GM12878 (cell line): ENCODE results near the gene SCUBE2. TPM values are rescaled to one million over a fixed set of nuclear protein-coding genes. Genes with fewer than 3 reads are reported as not detected.

Experiments used
- ATAC-seq: fragments of 200-7000 bp; cut with Tn5 transposase; 3 replicates; pipeline ENCODE4 v1.9.1; 2020; ENCODE audit warnings: mild to moderate bottlenecking, moderate library complexity
- BruUV-seq: library from RNA; stranded (reverse); fragments of 400-500 nt; replicated peaks from 2 replicates; lab custom pipeline; 2021; lab: Mats Ljungman, UMichigan
- CTCF ChIA-PET: fragments of 300-600 bp; sonication (Branson Sonifier 250); formaldehyde crosslinking; extraction: SDS; loops from one replicate; lab custom pipeline; 2021; ENCODE audit warnings: inconsistent platforms; lab: Yijun Ruan, JAX
- POLR2A ChIA-PET: fragments of 350-600 bp; formaldehyde crosslinking; extraction: SDS; loops from one replicate; lab custom pipeline; 2021; ENCODE audit warnings: inconsistent platforms; lab: Charles Lee
- RAD21 ChIA-PET: fragments of 300-600 bp; sonication (Branson Sonifier 250); formaldehyde crosslinking; loops from one replicate; lab custom pipeline; 2023; ENCODE audit warnings: antibody characterized with exemption; ENCODE audit not compliant: unreplicated experiment; lab: Charles Lee
- SMC1A ChIA-PET: fragments of 300-600 bp; sonication (Branson Sonifier 250); formaldehyde crosslinking; loops from one replicate; lab custom pipeline; 2023; ENCODE audit not compliant: unreplicated experiment, uncharacterized antibody; lab: Charles Lee
- DNase-seq: peaks from one replicate; pipeline ENCODE4 v3.0.0-alpha.2; 2011; ENCODE audit warnings: low read depth, low spot score
- FAIRE-seq: peaks from 3 replicates; lab custom pipeline; 2011; peaks lifted over from hg19 to GRCh38; lab: Jason Lieb, UNC
- H2AFZ ChIP-seq: 2 replicates; pipeline ENCODE4 v1.6.0; 2011; ENCODE audit warnings: low read depth, low read length, control low read depth; ENCODE audit not compliant: control insufficient read depth
- H3K27ac ChIP-seq: 2 replicates; pipeline ENCODE4 v1.5.1; 2011; ENCODE audit warnings: control low read depth; ENCODE audit not compliant: control insufficient read depth, insufficient read depth
- H3K27me3 ChIP-seq, 2 experiments: replicated peaks in 1 of 2; 2 replicates each; pipeline versions ENCODE4 v1.6.0 to v1.6.1; 2011; ENCODE audit warnings: low read length in 1 of 2; ENCODE audit not compliant: control insufficient read depth in 2 of 2, insufficient read depth in 2 of 2
- H3K36me3 ChIP-seq, 2 experiments: 2 replicates each; pipeline ENCODE4 v1.5.1; 2011; ENCODE audit warnings: low read length in 1 of 2; ENCODE audit not compliant: control insufficient read depth in 2 of 2, insufficient read depth in 2 of 2
- H3K4me1 ChIP-seq: 2 replicates; pipeline ENCODE4 v1.6.1; 2011; ENCODE audit warnings: mild to moderate bottlenecking, low read length, moderate library complexity, mixed read lengths; ENCODE audit not compliant: control insufficient read depth, insufficient read depth
- H3K4me2 ChIP-seq: 2 replicates; pipeline ENCODE4 v1.6.0; 2011; ENCODE audit warnings: control low read depth; ENCODE audit not compliant: control insufficient read depth, insufficient read depth
- H3K4me3 ChIP-seq: fragments of 200-600 bp; sonication (generic); 2 replicates; pipeline ENCODE4 v1.5.1; 2016
- H3K79me2 ChIP-seq: 2 replicates; pipeline ENCODE4 v1.6.0; 2011; ENCODE audit warnings: low read length; ENCODE audit not compliant: control insufficient read depth, insufficient read depth
- H3K9ac ChIP-seq: 2 replicates; pipeline ENCODE4 v1.8.0; 2011; ENCODE audit warnings: low read length, control low read depth, mixed read lengths; ENCODE audit not compliant: control insufficient read depth, insufficient read depth
- H3K9me3 ChIP-seq: replicated peaks from 3 replicates; pipeline ENCODE4 v1.5.1; 2011; ENCODE audit warnings: mild to moderate bottlenecking, low read length; ENCODE audit not compliant: control insufficient read depth, insufficient read depth
- H4K20me1 ChIP-seq: 2 replicates; pipeline ENCODE4 v1.6.0; 2011; ENCODE audit not compliant: control insufficient read depth, insufficient read depth
- ASH2L ChIP-seq: fragments of 300-600, 200-600 bp; sonication (generic); IDR thresholded peaks from 2 replicates; pipeline ENCODE4 v1.6.1; 2017; ENCODE audit warnings: low read depth, mild to moderate bottlenecking, borderline replicate concordance
- BRCA1 ChIP-seq: IDR thresholded peaks from 2 replicates; pipeline ENCODE4 v1.6.1; 2011; ENCODE audit warnings: low read depth, low read length, improper control_type of control experiment
- CBX3 ChIP-seq: fragments of 200-600 bp; sonication (generic); IDR thresholded peaks from 2 replicates; pipeline ENCODE4 v1.6.1; 2016; ENCODE audit warnings: low read depth, borderline replicate concordance
- CTCF ChIP-seq, 3 experiments: IDR thresholded peaks in 2 of 3; conservative IDR thresholded peaks in 1 of 3; 2 replicates each; pipeline ENCODE4 v1.5.1; 2011; ENCODE audit warnings: low read depth in 3 of 3, low read length in 3 of 3, mild to moderate bottlenecking in 3 of 3, control low read depth in 2 of 3, moderate library complexity in 2 of 3, inconsistent platforms in 1 of 3, mixed read lengths in 1 of 3; ENCODE audit not compliant: control insufficient read depth in 2 of 3, insufficient read depth in 1 of 3; ENCODE audit errors: extremely low read depth in 1 of 3
- DPF2 ChIP-seq: fragments of 450-650 bp; IDR thresholded peaks from 2 replicates; pipeline ENCODE4 v1.6.1; 2017; ENCODE audit warnings: mild to moderate bottlenecking
- E4F1 ChIP-seq: fragments of 450-650 bp; IDR thresholded peaks from 2 replicates; pipeline ENCODE4 v1.6.1; 2018; ENCODE audit warnings: borderline replicate concordance, mild to moderate bottlenecking; ENCODE audit not compliant: partially characterized antibody
- KAT2A ChIP-seq: conservative IDR thresholded peaks from 2 replicates; pipeline ENCODE4 v1.6.1; 2011; ENCODE audit warnings: low read depth, low read length; ENCODE audit not compliant: control insufficient read depth
- KLF5 ChIP-seq: fragments of 450-650 bp; IDR thresholded peaks from 2 replicates; pipeline ENCODE4 v1.6.1; 2014; ENCODE audit warnings: mild to moderate bottlenecking; ENCODE audit not compliant: partially characterized antibody
- MEF2B ChIP-seq: fragments of 450-650 bp; IDR thresholded peaks from 2 replicates; pipeline ENCODE4 v1.6.1; 2018; ENCODE audit warnings: mild to moderate bottlenecking, moderate library complexity; ENCODE audit not compliant: partially characterized antibody, poor library complexity, severe bottlenecking
- NFXL1 ChIP-seq: fragments of 450-650 bp; IDR thresholded peaks from 2 replicates; pipeline ENCODE4 v1.6.1; 2017; ENCODE audit warnings: antibody characterized with exemption, mild to moderate bottlenecking, borderline replicate concordance
- PAX8 ChIP-seq: fragments of 450-650 bp; IDR thresholded peaks from 2 replicates; pipeline ENCODE4 v1.6.1; 2017; ENCODE audit warnings: mild to moderate bottlenecking, moderate library complexity
- PKNOX1 ChIP-seq: fragments of 450-650 bp; IDR thresholded peaks from 2 replicates; pipeline ENCODE4 v1.6.1; 2016; ENCODE audit warnings: mild to moderate bottlenecking
- POLR2A ChIP-seq: IDR thresholded peaks from 2 replicates; pipeline ENCODE4 v1.6.1; 2011; ENCODE audit warnings: low read depth, mild to moderate bottlenecking, low read length
- SMAD5 ChIP-seq: IDR thresholded peaks from 2 replicates; pipeline ENCODE4 v1.6.1; 2016; ENCODE audit warnings: antibody characterized with exemption, low read depth
- SREBF2 ChIP-seq: IDR thresholded peaks from 2 replicates; pipeline ENCODE4 v1.6.1; 2012; ENCODE audit warnings: mild to moderate bottlenecking, low read length
- YBX1 ChIP-seq: fragments of 450-650 bp; IDR thresholded peaks from 2 replicates; pipeline ENCODE4 v1.6.1; 2016; ENCODE audit warnings: antibody characterized with exemption
- ZNF217 ChIP-seq: fragments of 450-650 bp; IDR thresholded peaks from 2 replicates; pipeline ENCODE4 v1.6.1; 2017; ENCODE audit warnings: antibody characterized with exemption, mild to moderate bottlenecking
- ZNF24 ChIP-seq: fragments of 450-650 bp; IDR thresholded peaks from 2 replicates; pipeline ENCODE4 v1.6.1; 2017; ENCODE audit warnings: antibody characterized with exemption, mild to moderate bottlenecking
- WGBS: methylation state at CpG from one replicate; pipeline ENCODE4 v1.1.6; 2016; ENCODE audit warnings: low lambda C conversion rate; ENCODE audit not compliant: insufficient replicate concordance, insufficient coverage; ENCODE audit errors: missing lambda C conversion rate; 5-methylcytosine and 5-hydroxymethylcytosine counted together
- in situ Hi-C: fragments of 300-500 bp; cut with MboI; formaldehyde crosslinking; loops from 9 replicates; pipeline ENCODE4 v1.14.3; 2018; ENCODE audit warnings: mixed read lengths
- intact Hi-C: fragments of 100-400 bp; cut with micrococcal nuclease; formaldehyde crosslinking; loops from one replicate; pipeline ENCODE4 v1.14.2; 2022; ENCODE audit not compliant: unreplicated experiment
- polyA plus RNA-seq, 11 experiments: library from polyadenylated mRNA; depleted of rRNA in 4 of 11; unstranded in 6 of 11; stranded (reverse) in 5 of 11; fragments of >200 nt; fragmentation: Nextera tagmentation in 4 of 11; fragmentation: Illumina TruSeq in 1 of 11; extraction: Ambion mirVana in 4 of 11; extraction: Trizol in 1 of 11; gene quantifications; 1 replicate in 1 of 11; 2 replicates in 10 of 11; pipeline versions ENCODE4 v1.2.1 to v1.2.3, GENCODE V29; 2011 to 2016; ENCODE audit warnings: inconsistent platforms in 2 of 11, missing spikeins in 2 of 11, low read depth in 1 of 11
- total RNA-seq, 4 experiments: library from RNA; depleted of rRNA in 3 of 4; stranded (reverse); fragments of >200 nt in 3 of 4; fragmentation: Illumina TruSeq in 1 of 4; extraction: Trizol in 1 of 4; gene quantifications; 2 replicates each; pipeline versions ENCODE4 v1.2.1 to v1.2.3, GENCODE V29; 2013 to 2021

The SCUBE2 gene
- total and polyA plus RNA-seq, 10 of the 15 experiments (the other 5 are each of a cell fraction or from before 2014, with no cell fraction given), result 0.12 to 0.56 (median 0.31) TPM; not detected in 2

GRCh38 chr11:8983552-8983951 is 107.8 kb downstream of the SCUBE2 start:
- intact Hi-C loops, result no loop called here
- Histone ChIP-seq H3K4me2 (no peak overlapping the region), H2AFZ (no peak overlapping the region), H4K20me1 (no peaks in the 10 kb centered on the region), H3K27me3 (no peaks in the 10 kb centered on the region; a peak in 1 of 4 replicates), H3K4me3 (no peak overlapping the region), H3K4me1 (no peaks in the 10 kb centered on the region), H3K36me3 (no peaks in the 10 kb centered on the region), H3K79me2 (no peaks in the 10 kb centered on the region), H3K27ac (no peak overlapping the region), H3K9ac (no peak overlapping the region), H3K9me3 (no peaks in the 10 kb centered on the region)
- TF ChIP-seq NFXL1 (no peak), SREBF2 (no peak), KAT2A (no peak), YBX1 (no peak), PKNOX1 (no peak), PAX8 (no peak), MEF2B (no peak), BRCA1 (no peak), DPF2 (no peak), ZNF24 (no peak), ASH2L (no peak), E4F1 (no peak), ZNF217 (no peak), SMAD5 (no peak), KLF5 (no peak), CBX3 (no peak), CTCF (IDR thresholded peaks at IDR 0.05 in 2 of 3, conservative IDR thresholded peaks at IDR 0.05 in 1 of 3; ENCODE audit: control insufficient read depth in 2 of 3, extremely low read depth in 1 of 3, insufficient read depth in 1 of 3, low read depth in 3 of 3, low read length in 3 of 3) (no peak), POLR2A (no peak)
- ATAC-seq, result no peak
- DNase-seq, result no peak
- no peak for FAIRE-seq
- in situ Hi-C loops, result no loop called here
- no TSS peak for BruUV-seq
- POLR2A ChIA-PET, result no interaction called here
- SMC1A ChIA-PET, result no interaction called here
- WGBS, result 46% methylated on average over 2 of the region's 2 CpGs
- RAD21 ChIA-PET, result no interaction called here
- CTCF ChIA-PET, result no interaction called here
